ENCODE data around the gene FAM200B. TPM values are rescaled to one million over a fixed set of nuclear protein-coding genes. Genes with fewer than 3 reads are reported as not detected.

Gene FAM200B
- total and polyA plus RNA-seq, 2 donors (not counting 3 experiments of a cell fraction or from before 2014, with no cell fraction given), result 13.9 to 24.6 TPM

DNA sequence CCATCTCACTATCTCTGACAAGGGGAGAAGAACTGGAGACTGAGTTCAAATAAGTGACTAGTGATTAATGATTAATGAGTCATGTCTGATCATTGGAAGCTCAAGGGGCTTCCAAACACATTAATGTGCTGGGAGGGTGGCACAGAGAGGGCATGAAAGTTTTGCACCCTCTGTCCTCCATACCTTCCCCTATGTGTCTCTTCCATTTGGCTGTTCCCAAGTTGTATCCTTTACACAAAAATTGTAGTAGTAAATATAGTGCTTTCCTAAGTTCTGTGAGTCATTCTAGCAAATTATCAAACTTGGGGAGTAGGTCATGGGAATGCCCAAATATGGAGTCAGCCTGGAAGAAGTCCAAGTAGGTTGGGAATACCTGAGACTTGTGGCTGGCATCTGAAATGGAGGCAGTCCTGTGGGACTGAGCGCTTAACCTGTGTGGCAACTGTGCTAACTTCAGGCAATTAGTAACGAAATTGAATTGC, 4.1 kb upstream of the FAM200B start:
- intact Hi-C loops (cut with micrococcal nuclease) (loop anchor here (1.0 kb wide), 1 partner anchor 8 kb away; no protein-coding TSS in a partner anchor), dilution Hi-C loops (cut with MboI; ENCODE audit: extremely low pct_ligation_motif_present, low sequenced_read_pairs) (no loop called here)
- TF ChIP-seq JUN (IDR thresholded peaks at IDR 0.05; ENCODE audit: borderline replicate concordance, insufficient read depth, insufficient read length, low read depth) (no peak), POLR2A (IDR thresholded peaks at IDR 0.05; ENCODE audit: low read depth, low read length) (no peak), GATA2 (IDR thresholded peaks at IDR 0.05; ENCODE audit: insufficient read depth, insufficient read length, low read depth, low read length) (no peak), POLR2AphosphoS5 (IDR thresholded peaks at IDR 0.05; ENCODE audit: insufficient read depth, low read depth, low read length) (no peak), EZH2 (IDR thresholded peaks at IDR 0.05; ENCODE audit: borderline replicate concordance, low read depth, low read length, severe bottlenecking) (no peak)
- TF ChIP-seq, protein P1, sequence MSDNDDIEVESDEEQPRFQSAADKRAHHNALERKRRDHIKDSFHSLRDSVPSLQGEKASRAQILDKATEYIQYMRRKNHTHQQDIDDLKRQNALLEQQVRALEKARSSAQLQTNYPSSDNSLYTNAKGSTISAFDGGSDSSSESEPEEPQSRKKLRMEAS (IDR thresholded peaks at IDR 0.05; ENCODE audit: insufficient read depth, insufficient read length), result no peak
- FAIRE-seq, result no peak
- Histone ChIP-seq H3K36me3 (ENCODE audit: control insufficient read depth in 2 of 2, extremely low read depth in 1 of 2, insufficient read depth in 2 of 2, low read length in 2 of 2) (no peaks in the 10 kb centered on the region), H2AFZ (ENCODE audit: low read depth, low read length) (no peak overlapping the region), H3K9ac (replicated peaks; ENCODE audit: extremely low read depth, insufficient read depth, low read length) (no peak overlapping the region), H3K4me1 (ENCODE audit: control insufficient read depth, extremely low read depth, insufficient read depth, low read length) (peaks cover 32% of the 10 kb centered on the region), H3K9me3 (replicated peaks; ENCODE audit: control insufficient read depth, insufficient read depth, low read length) (no peaks in the 10 kb centered on the region), H3K4me2 (ENCODE audit: insufficient read depth, low read length) (peak overlapping the region; percentile 19), H3K27ac (ENCODE audit: insufficient read depth, low read depth, low read length) (no peak overlapping the region), H3K79me2 (ENCODE audit: control insufficient read depth, insufficient read depth, low read length) (peaks cover 89% of the 10 kb centered on the region), H4K20me1 (replicated peaks; ENCODE audit: control insufficient read depth, extremely low read depth, insufficient read depth, low read length) (no peaks in the 10 kb centered on the region), H3K4me3 (replicated peaks in 1 of 3; ENCODE audit: insufficient read depth in 1 of 3, low read depth in 1 of 3, low read length in 3 of 3) (no peak overlapping the region), H3K27me3 (ENCODE audit: control insufficient read depth in 2 of 2, insufficient read depth in 2 of 2, low read length in 2 of 2) (no peaks in the 10 kb centered on the region), H3K9me1 (replicated peaks; ENCODE audit: control insufficient read depth, extremely low read depth, insufficient read depth, low read length) (no peaks in the 10 kb centered on the region)
- POLR2A ChIA-PET, result no interaction called here
- no TSS peak for BruUV-seq (replicated peaks)
- CTCF ChIA-PET, result interaction anchor here (0.7 to 1.8 kb wide), 2 partner anchors 14 to 20 kb away, joined by 3 to 6 read pairs; no protein-coding TSS in a partner anchor
- DNase-seq (ENCODE audit: low read depth, low spot score), result peak; percentile 43

DNA sequence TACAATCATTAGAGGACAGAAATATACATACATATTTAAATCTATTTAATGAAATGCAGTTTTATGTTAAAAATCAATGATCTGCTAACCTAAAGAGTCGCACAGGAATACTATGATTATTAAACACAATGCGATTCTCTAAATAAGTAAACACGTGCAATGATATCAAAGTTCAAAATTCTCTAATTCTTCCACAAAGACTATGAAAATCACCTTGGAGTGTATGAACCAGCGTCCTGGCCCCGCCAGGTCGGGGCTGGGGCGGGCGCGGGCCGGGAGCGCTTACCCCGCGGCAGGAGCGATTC, 608 bp upstream of the FAM200B start:
- dilution Hi-C loops (cut with MboI; ENCODE audit: extremely low pct_ligation_motif_present, low sequenced_read_pairs) (no loop called here), intact Hi-C loops (cut with micrococcal nuclease) (loop anchor here (1.0 kb wide), 4 partner anchors 9 to 679 kb away; partner anchors contain the start of genes CPEB2 and FBXL5)
- H3K4me1 ChIP-seq (ENCODE audit: control insufficient read depth, extremely low read depth, insufficient read depth, low read length), result peaks cover 49% of the 10 kb centered on the region
- BruUV-seq (replicated peaks), result TSS peak; percentile 41
- H3K9me3 ChIP-seq (replicated peaks; ENCODE audit: control insufficient read depth, insufficient read depth, low read length), result no peaks in the 10 kb centered on the region
- H3K9ac ChIP-seq (replicated peaks; ENCODE audit: extremely low read depth, insufficient read depth, low read length), result peak overlapping the region; percentile 87
- peak overlapping the region; percentile 92 for H3K4me2 ChIP-seq (ENCODE audit: insufficient read depth, low read length)
- no peaks in the 10 kb centered on the region for H3K27me3 ChIP-seq (ENCODE audit: control insufficient read depth in 2 of 2, insufficient read depth in 2 of 2, low read length in 2 of 2)
- POLR2A ChIA-PET, result interaction anchor here (0.7 to 1.0 kb wide), 4 partner anchors 15 to 71 kb away, joined by 3 to 4 read pairs (median 4); no protein-coding TSS in a partner anchor
- H3K9me1 ChIP-seq (replicated peaks; ENCODE audit: control insufficient read depth, extremely low read depth, insufficient read depth, low read length), result no peaks in the 10 kb centered on the region
- no peaks in the 10 kb centered on the region for H4K20me1 ChIP-seq (replicated peaks; ENCODE audit: control insufficient read depth, extremely low read depth, insufficient read depth, low read length)
- no peaks in the 10 kb centered on the region for H3K36me3 ChIP-seq (ENCODE audit: control insufficient read depth in 2 of 2, extremely low read depth in 1 of 2, insufficient read depth in 2 of 2, low read length in 2 of 2)
- no peak for FAIRE-seq
- peak overlapping the region; percentile 47 for H2AFZ ChIP-seq (ENCODE audit: low read depth, low read length)
- DNase-seq (ENCODE audit: low read depth, low spot score), result no peak
- peak overlapping the region; percentile 76 for H3K27ac ChIP-seq (ENCODE audit: insufficient read depth, low read depth, low read length)
- CTCF ChIA-PET, result interaction anchor here (0.6 to 1.9 kb wide), 2 partner anchors 14 to 26 kb away, joined by 3 to 8 read pairs; partner anchors contain the start of gene FBXL5
- peak overlapping the region; percentile 65 to 99 (median 97) for H3K4me3 ChIP-seq (replicated peaks in 1 of 3; ENCODE audit: insufficient read depth in 1 of 3, low read depth in 1 of 3, low read length in 3 of 3)
- H3K79me2 ChIP-seq (ENCODE audit: control insufficient read depth, insufficient read depth, low read length), result peaks cover 83% of the 10 kb centered on the region
- TF ChIP-seq FOS (IDR thresholded peaks at IDR 0.05; ENCODE audit: borderline replicate concordance, insufficient read depth, low read length) (no peak), EZH2 (IDR thresholded peaks at IDR 0.05; ENCODE audit: borderline replicate concordance, low read depth, low read length, severe bottlenecking) (no peak)
- TF ChIP-seq, protein P1 (IDR thresholded peaks at IDR 0.05; ENCODE audit: insufficient read depth, insufficient read length), result no peak
